GM23338 (cell line): ENCODE results near the gene EPB41L4A. TPM values are rescaled to one million over a fixed set of nuclear protein-coding genes. Genes with fewer than 3 reads are reported as not detected.

Experiments
- ATAC-seq: fragments of 200-7000 bp; cut with Tn5 transposase; 3 replicates; pipeline ENCODE4 v1.9.1; 2020
- DNase-seq: peaks from one replicate; pipeline ENCODE4 v3.0.0-alpha.2; 2015; ENCODE audit warnings: low spot score
- H2AFZ ChIP-seq: fragments of 200-600 bp; sonication (generic); 2 replicates; pipeline ENCODE4 v1.8.0; 2016; ENCODE audit warnings: antibody characterized with exemption, mild to moderate bottlenecking, moderate library complexity
- H3F3A ChIP-seq: fragments of 200-600 bp; sonication (generic); replicated peaks from 2 replicates; pipeline ENCODE4 v1.8.0; 2017; ENCODE audit warnings: antibody characterized with exemption, mixed run types, low read depth
- H3K27ac ChIP-seq: fragments of 200-600 bp; sonication (generic); 2 replicates; pipeline ENCODE4 v1.6.1; 2016; ENCODE audit warnings: low read depth
- H3K27me3 ChIP-seq: fragments of 200-600 bp; sonication (generic); 2 replicates; pipeline ENCODE4 v1.8.0; 2016; ENCODE audit warnings: mild to moderate bottlenecking, mixed run types, moderate library complexity; ENCODE audit not compliant: insufficient read depth
- H3K36me3 ChIP-seq: fragments of 200-600 bp; sonication (generic); 2 replicates; pipeline ENCODE4 v1.8.0; 2016; ENCODE audit warnings: mild to moderate bottlenecking; ENCODE audit not compliant: insufficient read depth
- H3K4me1 ChIP-seq: fragments of 200-600 bp; sonication (generic); 2 replicates; pipeline ENCODE4 v1.8.0; 2016; ENCODE audit warnings: mild to moderate bottlenecking, moderate library complexity; ENCODE audit not compliant: insufficient read depth
- H3K4me2 ChIP-seq: fragments of 200-600 bp; sonication (generic); 2 replicates; pipeline ENCODE4 v1.7.1; 2017; ENCODE audit warnings: mixed run types
- H3K4me3 ChIP-seq: fragments of 200-600 bp; sonication (generic); 2 replicates; pipeline ENCODE4 v1.6.1; 2016; ENCODE audit warnings: mixed run types
- H3K79me2 ChIP-seq: fragments of 200-600 bp; sonication (generic); replicated peaks from 2 replicates; pipeline ENCODE4 v1.8.0; 2017; ENCODE audit warnings: mild to moderate bottlenecking; ENCODE audit not compliant: insufficient read depth
- H3K9me2 ChIP-seq: fragments of 200-600 bp; sonication (generic); 2 replicates; pipeline ENCODE4 v1.8.0; 2017; ENCODE audit not compliant: insufficient read depth
- H4K20me1 ChIP-seq: fragments of 200-600 bp; sonication (generic); replicated peaks from 2 replicates; pipeline ENCODE4 v1.8.0; 2017; ENCODE audit warnings: mild to moderate bottlenecking; ENCODE audit not compliant: insufficient read depth
- H3K27ac Mint-ChIP-seq: 2 replicates; pipeline ENCODE4 v1.8.0; 2020; ENCODE audit warnings: inconsistent platforms, mild to moderate bottlenecking, moderate library complexity, mixed read lengths
- H3K27me3 Mint-ChIP-seq: 3 replicates; pipeline ENCODE4 v1.8.0; 2022; ENCODE audit warnings: low read depth, mild to moderate bottlenecking, moderate library complexity, mixed read lengths, inconsistent platforms; ENCODE audit not compliant: insufficient read depth, poor library complexity
- H3K36me3 Mint-ChIP-seq: 3 replicates; pipeline ENCODE4 v1.8.0; 2021; ENCODE audit warnings: low read depth, mild to moderate bottlenecking, inconsistent platforms, moderate library complexity, mixed read lengths
- H3K4me1 Mint-ChIP-seq: 3 replicates; pipeline ENCODE4 v1.8.0; 2020; ENCODE audit warnings: mild to moderate bottlenecking, inconsistent platforms, mixed read lengths
- H3K4me3 Mint-ChIP-seq: 3 replicates; pipeline ENCODE4 v1.8.0; 2021; ENCODE audit warnings: moderate library complexity, mild to moderate bottlenecking, inconsistent platforms, mixed read lengths
- H3K9me3 Mint-ChIP-seq: 3 replicates; pipeline ENCODE4 v1.8.0; 2020; ENCODE audit warnings: moderate library complexity, mild to moderate bottlenecking, inconsistent platforms, mixed read lengths
- CREB1 ChIP-seq: fragments of 250-450 bp; sonication (Bioruptor Pico); IDR thresholded peaks from 2 replicates; pipeline ENCODE4 v1.5.0; 2020; ENCODE audit warnings: low read depth, mild to moderate bottlenecking, moderate library complexity
- EZH2 ChIP-seq: fragments of 200-600 bp; sonication (generic); IDR thresholded peaks from one replicate; pipeline ENCODE4 v1.8.0; 2017; ENCODE audit warnings: antibody characterized with exemption, mild to moderate bottlenecking, low read depth; ENCODE audit not compliant: unreplicated experiment
- EZH2phosphoT487 ChIP-seq: fragments of 200-600 bp; sonication (generic); IDR thresholded peaks from one replicate; pipeline ENCODE4 v1.8.1; 2018; ENCODE audit warnings: antibody characterized with exemption; ENCODE audit not compliant: unreplicated experiment
- NANOG ChIP-seq: IDR thresholded peaks from 2 replicates; pipeline ENCODE4 v1.6.1; 2016; ENCODE audit warnings: antibody characterized with exemption, borderline replicate concordance
- POLR2AphosphoS5 ChIP-seq: IDR thresholded peaks from 2 replicates; pipeline ENCODE4 v1.6.1; 2016; ENCODE audit warnings: antibody characterized with exemption, low read depth
- ZNF114 ChIP-seq: fragments of 250-450 bp; sonication (Bioruptor Pico); IDR thresholded peaks from 2 replicates; pipeline ENCODE4 v1.5.0; 2020; ENCODE audit warnings: mild to moderate bottlenecking, moderate library complexity
- ZNF331 ChIP-seq: fragments of 250-450 bp; sonication (Bioruptor Pico); IDR thresholded peaks from 2 replicates; pipeline ENCODE4 v1.5.0; 2020; ENCODE audit warnings: low read depth, mild to moderate bottlenecking, moderate library complexity
- ZNF462 ChIP-seq: fragments of 250-450 bp; sonication (Bioruptor Pico); IDR thresholded peaks from 2 replicates; pipeline ENCODE4 v1.5.0; 2020; ENCODE audit warnings: mild to moderate bottlenecking, moderate library complexity
- polyA plus RNA-seq: library from polyadenylated mRNA; unstranded; fragments of >200 nt; fragmentation: Nextera tagmentation; extraction: Ambion mirVana; gene quantifications from 2 replicates; pipeline ENCODE4 v1.2.1, GENCODE V29; 2016
- total RNA-seq: library from RNA; depleted of rRNA; stranded (reverse); fragments of >200 nt; shearing (Covaris generic); gene quantifications from 2 replicates; pipeline ENCODE4 v1.2.3, GENCODE V29; 2014

The EPB41L4A gene
- total and polyA plus RNA-seq, 2 experiments from 2014 or later = 5.7 to 6.0 TPM

GRCh38 chr5:112294126-112294525 is 125.0 kb downstream of the EPB41L4A start (continued):
- TF ChIP-seq ZNF462 (CRISPR knock-in tag) (no peak), EZH2 (no peak)

GRCh38 chr5:112293587-112293986 is 125.5 kb downstream of the EPB41L4A start:
- no peak overlapping the region for H3K4me2 ChIP-seq
- no peak overlapping the region for H2AFZ ChIP-seq
- H4K20me1 ChIP-seq = no peaks in the 10 kb centered on the region
- H3K36me3 ChIP-seq = no peaks in the 10 kb centered on the region
- H3K79me2 ChIP-seq = no peaks in the 10 kb centered on the region
- H3K27ac ChIP-seq = no peak overlapping the region
- no peak for ATAC-seq
- H3K36me3 Mint-ChIP-seq = no peaks in the 10 kb centered on the region
- no peaks in the 10 kb centered on the region for H3F3A ChIP-seq
- H3K27ac Mint-ChIP-seq = no peak overlapping the region
- peaks cover 7% of the 10 kb centered on the region for H3K27me3 Mint-ChIP-seq
- H3K4me1 ChIP-seq = no peaks in the 10 kb centered on the region
- peaks cover 6% of the 10 kb centered on the region; the same call in 2 of the 3 replicates for H3K9me3 Mint-ChIP-seq
- no peak overlapping the region for H3K4me3 Mint-ChIP-seq
- no peak overlapping the region for H3K4me3 ChIP-seq
- H3K4me1 Mint-ChIP-seq = no peaks in the 10 kb centered on the region
- DNase-seq = no peak
- H3K9me2 ChIP-seq = peaks cover 4% of the 10 kb centered on the region; the same call in 1 of the 2 replicates
- H3K27me3 ChIP-seq = no peaks in the 10 kb centered on the region
- TF ChIP-seq ZNF114 = no peak
- TF ChIP-seq POLR2AphosphoS5 = no peak
- TF ChIP-seq CREB1 = no peak
- no peak for TF ChIP-seq NANOG
- no peak for TF ChIP-seq ZNF331 (CRISPR knock-in tag)
- no peak for TF ChIP-seq ZNF462 (CRISPR knock-in tag)
- TF ChIP-seq EZH2phosphoT487 = no peak
